A375 (cell line): ENCODE results near the gene IPCEF1. TPM values are rescaled to one million over a fixed set of nuclear protein-coding genes. Genes with fewer than 3 reads are reported as not detected.

ENCODE experiments used
- total RNA-seq: library from RNA; depleted of rRNA; stranded (reverse); fragments of >200 nt; shearing (Covaris generic); gene quantifications from 2 replicates; pipeline ENCODE4 v1.2.3, GENCODE V29; 2014; rRNA removed

The IPCEF1 gene
- total RNA-seq: not detected in 2 replicates

DNA sequence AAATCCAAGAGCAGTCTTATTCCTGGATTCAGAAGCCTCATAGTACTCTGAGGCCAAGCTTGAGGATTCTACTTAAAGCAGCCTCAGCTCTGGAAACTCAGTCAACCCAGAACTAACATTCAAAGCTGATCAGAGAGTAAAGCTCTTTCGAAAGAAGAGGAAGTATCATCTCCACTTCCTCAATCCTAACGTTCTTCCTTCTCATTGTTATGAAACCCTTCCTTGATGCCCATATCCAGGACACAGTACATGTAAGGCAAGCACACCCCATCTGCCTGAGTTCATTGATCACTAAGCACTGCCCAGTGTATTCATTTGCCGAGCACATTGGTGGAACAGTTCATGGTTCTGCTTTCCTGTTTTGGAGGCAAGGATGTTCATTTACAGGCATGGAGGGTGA is at the start of gene IPCEF1:
TSS of gene IPCEF1 (minus strand) at position 114 of the 400 bp plus-strand sequence. CDS start 90,856 bp downstream, outside the sequence.

Other genes with a start within 250 kb of the IPCEF1 start
- gene CNKSR3, start 153.9 kb upstream of the IPCEF1 start, total RNA-seq: 2.3 and 3.9 TPM in 2 replicates